SJCRH30 (cell line): ENCODE measurements around the gene ABHD15. TPM values are rescaled to one million over a fixed set of nuclear protein-coding genes. Genes with fewer than 3 reads are reported as not detected.

ENCODE experiments used
- total RNA-seq: library from RNA; depleted of rRNA; stranded (reverse); fragments of >200 nt; shearing (Covaris generic); gene quantifications from 2 replicates; pipeline ENCODE4 v1.2.3, GENCODE V29; 2014; rRNA removed

The ABHD15 gene
- total RNA-seq, 1 experiment from 2014 or later, result 18.5 TPM

Other genes starting within 250 kb of the ABHD15 start
- gene TAOK1, start 176.7 kb downstream of the ABHD15 start, total RNA-seq, result 57.5 and 66.3 TPM in 2 replicates
- gene TP53I13, start 1.7 kb upstream of the ABHD15 start, total RNA-seq, result 45.0 and 48.0 TPM in 2 replicates
- gene GIT1, start 22.6 kb upstream of the ABHD15 start, total RNA-seq, result 42.4 and 42.6 TPM in 2 replicates
- 18.1 and 19.2 TPM in 2 replicates for gene ANKRD13B, start 26.1 kb upstream of the ABHD15 start, total RNA-seq
- gene CORO6, start 55.9 kb upstream of the ABHD15 start, total RNA-seq, result 11.7 and 14.7 TPM in 2 replicates